Right lobe of liver (tissue), 6 donors: Measurements from ENCODE around the gene LCP1. TPM values are rescaled to one million over a fixed set of nuclear protein-coding genes. Genes with fewer than 3 reads are reported as not detected.

Experiments used
- ATAC-seq, 4 donors: fragments of 200-7000 bp; cut with Tn5 transposase; one replicate each; pipeline ENCODE4 v1.9.1; 2020; ENCODE audit warnings: mild to moderate bottlenecking in 4 of 4, moderate library complexity in 4 of 4
- DNase-seq, 3 donors: peaks; one replicate each; pipeline ENCODE4 v3.0.0-alpha.2; 2020
- H3K27ac ChIP-seq, 3 donors: fragments of 200-600 bp; one replicate each; pipeline ENCODE4 v1.8.0; 2022
- H3K27me3 ChIP-seq, 2 donors: fragments of 200-600 bp; one replicate each; pipeline ENCODE4 v1.8.0; 2022
- H3K36me3 ChIP-seq, 4 donors: fragments of 200-600 bp; sonication (generic) in 1 of 4; one replicate each; pipeline versions ENCODE4 v1.5.1 to v1.8.0; 2017 to 2022; ENCODE audit warnings: control low read depth in 1 of 4
- H3K4me1 ChIP-seq, 4 donors: fragments of 200-600 bp; sonication (generic) in 1 of 4; one replicate each; pipeline versions ENCODE4 v1.5.1 to v1.8.0; 2017 to 2022; ENCODE audit warnings: control low read depth in 1 of 4
- H3K4me3 ChIP-seq, 3 donors: fragments of 200-600 bp; one replicate each; pipeline ENCODE4 v1.8.0; 2022
- H3K9me3 ChIP-seq, 4 donors: fragments of 200-600 bp; sonication (generic) in 1 of 4; one replicate each; pipeline versions ENCODE4 v1.5.1 to v1.8.0; 2017 to 2022; ENCODE audit warnings: control low read depth in 1 of 4
- POLR2A ChIP-seq: fragments of 450-650 bp; IDR thresholded peaks from one replicate; pipeline ENCODE4 v1.6.1; 2017; ENCODE audit warnings: antibody characterized with exemption, mild to moderate bottlenecking
- WGBS: methylation state at CpG from one replicate; pipeline ENCODE4 v1.1.6; 2018; ENCODE audit warnings: low coverage, low lambda C conversion rate; ENCODE audit not compliant: insufficient coverage; ENCODE audit errors: missing lambda C conversion rate; 5-methylcytosine and 5-hydroxymethylcytosine counted together
- intact Hi-C, 2 donors: fragments of 100-400 bp; cut with DNase I; formaldehyde crosslinking; loops; one replicate each; pipeline versions ENCODE4 v1.11.2 to v1.14.1; 2022
- total RNA-seq, 6 experiments: library from RNA; depleted of rRNA in 2 of 6; stranded (reverse); fragments of >200 nt in 2 of 6; fragmentation: NEBNext Ultra II Directional in 3 of 6; extraction: Animal tissue kit (Norgen Biotek cat#: 25700) in 3 of 6; gene quantifications; one replicate each; pipeline versions ENCODE4 v1.1.0 to v1.2.4, GENCODE V29; 2016 to 2023
- TF ChIP-seq, protein P1 (sequence below), 4 donors: fragments of 200-600 bp in 3 of 4; fragments of 450-650 bp in 1 of 4; IDR thresholded peaks; one replicate each; pipeline versions ENCODE4 v1.5.1 to v1.8.0; 2016 to 2022; ENCODE audit warnings: antibody characterized with exemption in 4 of 4, mild to moderate bottlenecking in 2 of 4
- donor health status: DM: no; HTN: yes; CAD: no.
- donor health status: DM: no; HTN: no; CAD: no.
- donor health status: DM: no; HTN: no; CAD: no.
- donor health status: DM: no; HTN: yes; CAD: no.
- donor health status: DM: no; HTN: yes; CAD: no.

LCP1 gene
- total RNA-seq, 6 experiments from 2014 or later = 19.7 to 58.1 (median 22.8) TPM

DNA sequence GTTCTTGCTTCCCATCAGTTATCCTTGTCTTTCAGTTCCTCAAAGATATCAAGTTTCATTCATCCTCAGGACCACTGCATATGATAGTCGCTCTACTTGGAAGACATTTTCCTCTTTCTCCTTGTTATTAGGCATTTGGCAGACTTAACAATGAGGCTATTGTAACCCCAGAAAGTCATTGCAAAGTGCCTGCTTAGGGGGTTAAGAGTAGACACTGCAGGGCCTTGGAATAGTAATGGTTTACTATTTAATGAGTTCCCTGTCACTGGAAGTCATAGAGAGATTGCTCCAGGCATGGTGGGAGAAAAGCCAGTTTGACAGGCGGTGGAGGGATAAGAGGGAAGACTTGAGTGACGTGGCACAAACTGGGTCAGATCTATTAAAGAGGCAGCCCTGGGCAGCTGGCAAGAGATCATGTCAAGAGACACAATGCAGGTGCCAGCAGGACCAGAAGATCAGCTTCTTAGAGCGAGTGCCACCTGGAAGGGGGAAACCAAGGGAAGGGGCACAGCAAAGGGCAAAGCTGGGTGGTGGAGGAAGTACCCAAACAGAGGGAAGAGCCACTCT lies 60.3 kb downstream of the LCP1 start:
- Histone ChIP-seq H3K36me3 (no peaks in the 10 kb centered on the region), H3K9me3 (no peaks in the 10 kb centered on the region), H3K4me1 (peaks cover 0 to 45% (median 9%) of the 10 kb centered on the region in 4 donors), H3K27ac (peak overlapping the region; percentile 65 to 95 (median 92)), H3K27me3 (no peaks in the 10 kb centered on the region), H3K4me3 (peak overlapping the region in 2 of 3 donors; percentile 8 to 36)
- TF ChIP-seq POLR2A = peak; percentile 37
- TF ChIP-seq, protein P1, sequence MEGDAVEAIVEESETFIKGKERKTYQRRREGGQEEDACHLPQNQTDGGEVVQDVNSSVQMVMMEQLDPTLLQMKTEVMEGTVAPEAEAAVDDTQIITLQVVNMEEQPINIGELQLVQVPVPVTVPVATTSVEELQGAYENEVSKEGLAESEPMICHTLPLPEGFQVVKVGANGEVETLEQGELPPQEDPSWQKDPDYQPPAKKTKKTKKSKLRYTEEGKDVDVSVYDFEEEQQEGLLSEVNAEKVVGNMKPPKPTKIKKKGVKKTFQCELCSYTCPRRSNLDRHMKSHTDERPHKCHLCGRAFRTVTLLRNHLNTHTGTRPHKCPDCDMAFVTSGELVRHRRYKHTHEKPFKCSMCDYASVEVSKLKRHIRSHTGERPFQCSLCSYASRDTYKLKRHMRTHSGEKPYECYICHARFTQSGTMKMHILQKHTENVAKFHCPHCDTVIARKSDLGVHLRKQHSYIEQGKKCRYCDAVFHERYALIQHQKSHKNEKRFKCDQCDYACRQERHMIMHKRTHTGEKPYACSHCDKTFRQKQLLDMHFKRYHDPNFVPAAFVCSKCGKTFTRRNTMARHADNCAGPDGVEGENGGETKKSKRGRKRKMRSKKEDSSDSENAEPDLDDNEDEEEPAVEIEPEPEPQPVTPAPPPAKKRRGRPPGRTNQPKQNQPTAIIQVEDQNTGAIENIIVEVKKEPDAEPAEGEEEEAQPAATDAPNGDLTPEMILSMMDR (IDR thresholded peaks at IDR 0.05) = no peak
- WGBS = 42% methylated on average over 3 of the region's 4 CpGs
- peak in 2 of 3 donors; percentile 74 to 85 for DNase-seq
- intact Hi-C loops = no loop called here
- peak; percentile 0 to 54 (median 52) for ATAC-seq

GRCh38 chr13:46121033-46121432 lies 60.9 kb downstream of the LCP1 start:
- Histone ChIP-seq H3K36me3 (no peaks in the 10 kb centered on the region), H3K27ac (peak overlapping the region in 2 of 3 donors; percentile 92 to 95), H3K27me3 (no peaks in the 10 kb centered on the region), H3K4me3 (peak overlapping the region in 1 of 3 donors; percentile 36), H3K9me3 (no peaks in the 10 kb centered on the region), H3K4me1 (peaks cover 0 to 41% (median 7%) of the 10 kb centered on the region in 4 donors)
- DNase-seq (peak in 1 of 3 donors; percentile 80), ATAC-seq (peak; percentile 1 to 58 (median 39))
- TF ChIP-seq POLR2A = no peak
- 50% methylated on average over 2 of the region's 2 CpGs for WGBS
- intact Hi-C loops = no loop called here

DNA sequence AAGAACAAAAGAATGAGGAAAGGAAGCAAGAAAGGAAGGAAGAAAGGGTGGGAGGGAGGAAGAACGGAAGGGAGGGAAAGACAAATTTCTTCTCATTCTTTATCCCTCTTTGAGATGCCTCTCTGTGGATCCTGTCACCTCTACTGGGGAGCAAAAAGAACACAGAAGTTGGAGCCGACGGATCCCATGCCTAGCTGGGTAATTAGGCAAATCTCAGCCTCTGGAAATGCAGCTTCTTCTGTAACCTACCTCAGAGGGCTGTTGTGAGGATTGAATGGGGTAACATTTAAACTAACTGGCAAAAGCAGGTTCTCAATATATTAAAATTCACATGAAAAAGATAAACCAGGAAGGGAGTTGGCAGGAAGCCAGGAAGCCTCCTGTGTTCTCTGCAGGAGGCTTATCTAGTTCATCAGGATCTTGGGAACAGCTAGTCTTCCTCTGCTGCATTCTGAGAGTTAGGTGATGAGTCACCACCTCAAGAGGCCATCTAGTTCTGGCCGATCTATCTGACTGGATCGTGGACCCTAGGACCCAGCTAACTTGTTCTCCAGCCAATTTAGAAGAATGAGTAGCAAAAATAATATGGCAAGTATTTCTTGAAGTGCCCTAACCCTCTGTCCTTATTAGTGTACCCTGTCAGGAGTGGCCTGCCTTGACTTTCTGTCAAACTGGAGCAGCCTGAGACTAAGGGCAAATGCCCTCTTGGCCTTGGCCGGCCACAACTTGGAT lies 61.9 kb downstream of the LCP1 start:
- intact Hi-C loops = no loop called here
- peak in 1 of 4 donors; percentile 10 for ATAC-seq
- TF ChIP-seq, protein P1 (IDR thresholded peaks at IDR 0.05) = no peak
- no peak for TF ChIP-seq POLR2A
- peak overlapping the region in 2 of 3 donors; percentile 92 to 95 for H3K27ac ChIP-seq
- no peak overlapping the region for H3K4me3 ChIP-seq
- no peaks in the 10 kb centered on the region for H3K9me3 ChIP-seq
- WGBS = 62% methylated on average over 5 of the region's 6 CpGs
- peak in 1 of 3 donors; percentile 22 for DNase-seq
- peaks cover 0 to 33% (median 4%) of the 10 kb centered on the region in 4 donors for H3K4me1 ChIP-seq
- H3K27me3 ChIP-seq = no peaks in the 10 kb centered on the region
- no peaks in the 10 kb centered on the region for H3K36me3 ChIP-seq

DNA sequence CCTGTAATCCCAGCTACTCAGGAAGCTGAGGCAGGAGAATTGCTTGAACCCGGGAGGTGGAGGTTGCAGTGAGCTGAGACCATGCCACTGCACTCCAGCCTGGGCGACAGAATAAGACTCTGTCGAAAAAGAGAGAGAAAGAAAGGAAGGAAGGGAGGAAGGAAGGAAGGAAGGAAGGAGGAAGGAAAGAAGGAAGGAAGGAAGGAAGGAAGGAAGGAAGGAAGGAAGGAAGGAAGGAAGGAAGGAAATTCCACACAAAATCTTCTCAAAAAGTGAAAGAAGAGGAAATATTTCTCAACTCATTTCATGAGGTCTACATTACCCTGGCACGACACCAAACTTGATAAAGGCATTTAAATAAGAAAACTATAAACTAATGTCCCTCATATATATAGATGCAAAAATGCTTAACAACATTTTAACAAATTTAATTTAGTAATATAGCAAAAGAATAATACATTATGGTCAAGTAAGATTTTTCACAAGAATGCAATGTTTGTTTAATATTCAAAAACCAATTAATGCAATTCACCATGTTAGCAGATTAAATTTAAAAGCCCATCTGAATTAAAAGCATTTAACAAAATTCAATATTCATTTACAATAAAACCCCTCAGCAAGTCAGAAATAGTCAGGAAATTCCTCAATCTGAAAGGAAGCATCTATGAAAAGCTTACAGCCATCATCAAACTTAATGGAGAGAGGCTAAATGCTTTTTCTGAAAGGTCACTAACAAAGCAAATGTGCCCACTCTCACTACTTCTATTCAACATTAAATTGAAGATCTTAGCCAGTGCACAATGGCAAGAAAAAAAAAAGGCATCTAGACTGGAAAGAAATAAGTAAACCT lies 65.1 kb downstream of the LCP1 start:
- H3K4me1 ChIP-seq = peaks cover 0 to 20% (median 4%) of the 10 kb centered on the region in 4 donors
- DNase-seq (no peak), ATAC-seq (no peak)
- intact Hi-C loops = no loop called here
- 72% methylated on average over 4 of the region's 4 CpGs for whole genome bisulfite sequencing
- H3K27ac ChIP-seq = no peak overlapping the region
- H3K9me3 ChIP-seq = no peaks in the 10 kb centered on the region
- no peak for TF ChIP-seq POLR2A
- TF ChIP-seq, protein P1 (IDR thresholded peaks at IDR 0.05) = no peak
- H3K4me3 ChIP-seq = no peak overlapping the region
- no peaks in the 10 kb centered on the region for H3K27me3 ChIP-seq
- no peaks in the 10 kb centered on the region for H3K36me3 ChIP-seq
